Right ventricle myocardium inferior (tissue), 1 donor: Measurements from ENCODE around the gene MYL5. TPM values are rescaled to one million over a fixed set of nuclear protein-coding genes. Genes with fewer than 3 reads are reported as not detected.
"Not testable (repeated sequence)": the region's sequence is repeated elsewhere in the genome, so short reads cannot be mapped to it uniquely, and the experiment has no call there.

Experiments
- ATAC-seq: fragments of 200-7000 bp; cut with Tn5 transposase; one replicate; pipeline ENCODE4 v1.9.1; 2020; ENCODE audit warnings: mild to moderate bottlenecking, moderate library complexity
- DNase-seq: peaks from one replicate; pipeline ENCODE4 v3.0.0; 2021; ENCODE audit errors: missing footprints
- intact Hi-C: fragments of 100-400 bp; cut with DNase I; formaldehyde crosslinking; loops from one replicate; pipeline ENCODE4 v1.11.0; 2022
- total RNA-seq: library from RNA; stranded (reverse); fragmentation: NEBNext Ultra II Directional; extraction: Animal tissue kit (Norgen Biotek cat#: 25700); gene quantifications from one replicate; pipeline ENCODE4 v1.2.1, GENCODE V29; 2021
- donor health status: DM: no; HTN: yes; CAD: no; lungs with severe emphysema.

MYL5 gene
- total RNA-seq, 1 donor from 2014 or later = 3.9 TPM

DNA sequence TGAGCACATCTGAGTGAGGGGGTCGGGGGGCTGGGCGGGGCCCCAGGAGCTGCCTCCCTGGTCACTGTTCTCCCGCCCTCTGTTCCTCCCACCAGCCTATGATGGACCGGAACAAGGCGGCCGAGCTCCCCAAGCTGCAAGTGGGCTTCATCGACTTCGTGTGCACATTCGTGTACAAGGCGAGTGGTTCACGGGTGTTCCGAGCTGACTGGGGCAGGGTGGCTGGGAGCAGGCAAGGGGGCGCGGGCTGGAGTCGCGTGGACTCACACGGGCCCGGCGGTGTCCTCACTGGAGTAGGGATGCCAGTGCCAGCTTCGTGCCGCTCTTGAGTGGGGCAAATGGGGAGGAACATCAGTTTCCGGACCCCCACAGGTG is 7.9 kb upstream of the MYL5 start:
- DNase-seq (peak; percentile 55), ATAC-seq (no peak)
- intact Hi-C loops = no loop called here

DNA sequence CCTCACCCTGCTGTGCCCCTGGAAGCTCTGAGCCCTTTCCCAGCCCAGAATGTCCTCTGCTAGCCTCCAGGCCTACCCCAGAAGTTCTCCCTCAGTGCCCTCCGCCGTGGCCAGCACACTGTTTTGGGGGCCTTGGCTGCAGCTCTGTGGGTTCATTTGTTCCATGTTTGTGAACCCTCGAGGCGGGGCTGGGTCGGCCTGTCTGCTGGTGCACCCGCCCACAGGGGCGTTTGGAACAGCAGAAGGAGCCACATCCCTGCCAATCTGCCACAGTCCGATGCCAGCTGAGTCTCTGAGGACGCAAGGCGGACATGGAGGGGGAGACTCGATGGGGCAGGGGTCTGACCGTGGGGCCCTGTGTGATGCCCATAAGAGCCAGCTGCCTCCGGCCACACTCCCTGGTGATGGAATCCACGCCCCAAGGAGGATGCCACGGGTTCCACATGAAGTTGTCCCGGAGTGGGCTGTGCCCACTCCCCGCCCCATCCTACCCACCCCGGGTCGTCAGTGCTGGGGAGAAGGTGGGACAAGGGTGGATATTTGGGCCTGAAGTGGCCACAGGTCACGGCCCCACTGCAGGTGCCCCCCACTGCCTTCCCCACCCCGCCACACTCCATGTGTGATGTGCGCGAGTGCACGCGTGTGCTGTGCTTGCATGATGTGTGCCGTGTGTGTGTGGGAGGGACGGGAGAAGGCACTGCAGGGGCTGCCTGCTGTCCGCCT is 7.4 kb upstream of the MYL5 start:
- intact Hi-C loops = no loop called here
- no peak for ATAC-seq
- DNase-seq = peak; percentile 47

DNA sequence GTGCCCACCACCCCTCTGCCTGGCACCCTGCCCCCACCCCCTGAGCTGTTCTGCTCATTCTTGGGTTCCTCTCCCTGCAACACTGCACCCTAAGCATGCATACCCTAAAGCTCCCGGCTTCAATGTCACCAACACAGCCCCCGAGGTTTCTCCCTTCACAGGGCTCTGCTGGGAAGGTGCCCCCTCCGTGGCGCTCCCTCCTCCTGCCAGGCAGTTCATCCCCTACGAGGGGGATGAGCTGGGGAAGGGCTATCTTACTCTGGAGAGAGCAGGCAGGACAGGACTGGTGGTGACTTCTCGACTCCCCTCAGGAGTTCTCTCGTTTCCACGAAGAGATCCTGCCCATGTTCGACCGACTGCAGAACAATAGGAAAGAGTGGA is 6.8 kb upstream of the MYL5 start:
- intact Hi-C loops = no loop called here
- DNase-seq (peak; percentile 46), ATAC-seq (no peak)

DNA sequence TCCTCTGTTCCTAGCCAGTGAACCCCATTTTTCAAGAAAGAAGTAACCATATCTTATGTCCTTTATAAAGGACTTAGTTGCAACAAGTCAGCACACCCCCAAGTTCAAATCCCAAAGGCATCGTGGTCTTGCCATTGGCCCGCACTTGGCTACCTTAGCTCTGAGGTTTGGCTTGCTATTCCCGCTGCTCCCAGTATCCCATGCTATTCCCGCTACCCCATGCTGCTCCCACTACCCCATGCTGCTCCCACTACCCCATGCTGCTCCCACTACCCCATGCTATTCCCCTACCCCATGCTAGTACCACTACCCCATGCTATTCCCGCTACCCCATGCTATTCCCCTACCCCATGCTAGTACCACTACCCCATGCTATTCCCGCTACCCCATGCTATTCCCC is 6.1 kb upstream of the MYL5 start:
- intact Hi-C loops, ATAC-seq: not testable (repeated sequence)
- peak; percentile 37 for DNase-seq

DNA sequence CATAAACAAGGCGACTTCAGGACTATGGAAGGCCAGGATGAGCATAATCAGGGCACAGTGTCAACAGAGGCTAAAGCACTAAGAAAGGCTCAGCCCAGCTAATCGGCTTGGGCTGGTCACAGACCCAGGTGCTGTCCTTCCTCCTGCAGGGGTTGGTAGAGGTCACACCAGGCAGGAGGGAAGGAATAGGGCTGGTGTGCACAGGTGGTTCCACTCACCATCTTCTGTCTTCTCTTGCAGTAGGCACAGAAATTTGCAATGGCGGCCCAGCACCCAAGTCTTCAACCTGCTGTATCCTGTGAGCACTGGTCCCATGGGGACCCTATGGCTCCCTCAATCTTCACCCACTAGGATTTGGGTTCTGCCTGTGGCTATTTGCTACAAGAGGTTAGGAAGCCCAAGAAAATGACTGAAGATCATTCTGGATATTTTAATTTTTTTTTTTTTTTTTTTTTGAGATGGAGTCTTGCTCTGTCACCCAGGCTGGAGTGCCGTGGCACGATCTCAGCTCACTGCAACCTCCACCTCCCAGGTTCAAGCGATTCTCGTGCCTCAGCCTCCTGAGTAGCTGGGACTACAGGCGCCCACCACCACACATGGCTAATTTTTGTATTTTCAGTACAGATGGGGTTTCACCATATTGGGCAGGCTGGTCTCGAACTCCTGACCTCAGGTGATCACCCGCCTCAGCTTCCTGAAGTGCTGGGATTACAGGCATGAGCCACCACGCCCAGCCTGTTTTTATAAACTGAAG is 4.4 kb upstream of the MYL5 start:
- ATAC-seq, intact Hi-C loops: not testable (repeated sequence)
- peak; percentile 60 for DNase-seq

DNA sequence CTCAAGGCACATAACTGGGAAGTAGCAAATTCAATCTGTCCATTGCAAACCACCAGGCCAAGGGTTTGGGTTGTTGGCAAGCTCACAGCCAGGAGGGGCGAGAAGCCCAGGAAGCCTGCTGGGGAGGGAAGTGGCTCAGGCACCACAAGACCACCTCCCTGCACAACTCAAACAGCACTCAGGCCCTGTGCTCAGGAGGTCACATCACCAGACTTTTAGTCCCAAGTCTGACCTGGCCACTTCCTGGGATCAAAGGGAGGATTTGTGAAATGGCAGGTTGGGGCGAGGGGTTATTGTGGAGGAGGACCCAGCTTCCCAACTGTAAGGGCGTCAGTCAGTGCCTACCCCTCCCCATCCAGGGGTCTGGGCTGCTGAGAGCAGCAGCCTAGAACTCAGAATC is 2.6 kb upstream of the MYL5 start:
- no peak for ATAC-seq
- intact Hi-C loops = no loop called here
- no peak for DNase-seq

DNA sequence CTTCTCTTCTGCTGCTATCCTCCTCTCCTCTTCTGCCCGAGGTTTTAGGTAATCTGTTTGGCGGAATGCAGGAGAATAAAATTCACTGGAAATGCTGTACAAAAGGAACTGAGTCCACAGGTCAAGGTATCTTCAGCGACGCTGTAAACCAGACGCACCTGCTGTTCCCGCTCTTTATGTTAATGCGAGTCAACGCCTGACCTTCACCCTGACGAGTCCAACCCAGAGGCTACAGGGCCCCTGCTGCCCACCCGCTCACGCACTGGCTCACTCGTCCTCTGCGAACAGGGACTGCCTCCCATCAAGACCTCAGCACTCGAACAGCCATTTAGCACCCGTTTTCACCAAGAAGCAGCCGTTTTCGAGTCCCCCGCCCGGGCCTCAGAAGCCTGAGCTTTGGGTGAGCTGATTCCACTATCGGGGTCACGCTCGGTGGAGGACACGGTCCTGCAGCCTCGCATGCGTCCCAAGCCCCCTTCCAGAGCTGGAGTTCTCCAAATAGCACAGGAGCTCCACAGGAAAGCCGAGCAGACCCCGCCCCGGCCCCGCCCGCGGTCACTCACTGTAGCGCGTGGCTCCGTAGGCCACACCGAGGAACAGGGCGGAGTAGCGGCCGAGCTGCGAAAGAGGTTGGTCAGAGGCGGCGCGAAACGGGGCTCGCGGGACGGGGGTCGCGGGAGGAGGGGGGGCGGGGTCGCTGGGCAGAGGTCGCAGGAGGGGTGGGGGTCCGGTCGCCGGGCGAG is 822 bp upstream of the MYL5 start:
- DNase-seq (peak; percentile 87), ATAC-seq (peak; percentile 12)
- intact Hi-C loops = no loop called here

DNA sequence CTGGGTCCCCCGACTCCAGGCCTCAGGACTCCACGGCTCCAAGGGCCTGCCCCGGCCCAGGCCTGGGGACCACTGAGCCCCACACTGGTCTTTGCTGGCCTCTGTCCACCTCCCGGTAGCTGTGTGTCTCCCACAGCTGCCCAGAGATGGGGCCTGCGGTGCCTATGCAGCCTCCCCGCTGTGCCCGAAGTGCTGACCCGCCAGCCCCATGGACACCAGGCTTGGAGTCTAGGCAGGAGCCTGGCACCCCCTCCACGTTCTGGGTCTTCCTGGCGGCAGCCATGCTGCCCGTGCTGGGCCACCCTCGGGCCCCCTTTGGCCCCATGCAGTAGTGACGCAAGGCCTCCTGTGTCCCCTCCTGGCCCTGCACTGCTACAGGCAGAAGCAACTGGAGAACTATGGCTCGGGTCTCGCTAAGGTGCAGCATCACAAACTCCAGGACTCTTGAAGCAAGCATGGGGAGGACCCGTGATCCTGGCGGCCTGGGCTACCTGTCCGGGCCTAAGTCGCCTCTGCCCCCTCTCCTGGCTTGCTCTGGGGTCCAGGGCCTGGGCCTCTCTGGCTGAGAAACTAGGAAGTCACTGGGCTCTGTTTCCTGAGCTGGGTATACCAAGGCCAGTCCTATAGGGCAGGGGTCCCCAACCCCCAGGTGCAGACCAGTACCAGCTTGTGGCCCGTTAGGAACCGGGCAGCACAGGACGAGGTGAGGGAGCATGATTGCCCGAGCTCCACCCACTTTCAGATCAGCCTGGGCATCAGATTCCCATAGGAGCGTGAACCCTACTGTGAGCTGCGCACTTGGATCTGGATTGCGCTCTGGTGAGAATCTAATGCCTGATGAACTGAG is 917 bp downstream of the MYL5 start:
- intact Hi-C loops = no loop called here
- DNase-seq (peak; percentile 50), ATAC-seq (peak; percentile 11)

DNA sequence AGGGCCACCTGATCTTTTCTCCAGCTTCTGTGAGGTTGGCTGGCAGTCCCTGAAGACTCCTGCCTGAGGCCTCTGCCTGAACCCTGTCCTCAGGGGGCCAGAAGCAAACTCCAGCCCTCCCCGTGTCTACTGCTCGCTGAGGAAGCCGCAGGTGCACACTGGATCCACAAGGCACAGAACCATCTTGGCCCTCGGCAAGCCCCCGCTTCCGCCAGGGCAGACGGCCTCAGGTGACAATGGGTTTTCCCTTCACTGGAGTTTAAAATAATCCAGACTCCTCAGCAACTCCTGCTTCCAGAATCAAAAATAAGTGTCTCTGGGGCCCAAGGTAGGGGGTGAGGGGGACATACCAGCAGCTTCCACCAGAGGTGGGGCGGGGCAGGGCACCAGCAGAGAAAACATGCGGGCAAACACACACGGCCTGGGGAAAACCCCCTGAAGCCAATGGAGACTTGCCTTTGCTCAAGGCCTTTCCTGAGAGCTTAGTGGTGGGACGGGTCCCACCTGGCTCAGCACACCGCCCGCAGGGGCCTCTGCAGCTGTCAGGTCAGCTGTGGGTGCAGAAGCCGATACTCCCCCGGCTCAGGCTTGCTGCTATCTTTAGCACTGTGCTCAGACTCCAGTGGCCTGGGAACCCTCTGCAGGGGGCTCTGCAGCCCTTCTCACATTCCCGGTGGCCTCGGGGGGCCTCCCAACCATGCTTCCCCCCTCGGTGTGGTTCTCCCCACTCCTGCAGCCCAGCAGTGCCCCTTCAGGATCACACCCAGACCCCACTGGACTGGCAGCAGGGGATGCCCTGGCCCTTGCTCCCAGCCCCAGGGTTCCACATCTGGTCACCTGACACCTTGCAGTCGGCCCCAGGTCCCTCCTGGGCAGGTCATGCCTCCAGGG is 1.9 kb downstream of the MYL5 start:
- DNase-seq (peak; percentile 65), ATAC-seq (no peak)
- intact Hi-C loops = no loop called here

DNA sequence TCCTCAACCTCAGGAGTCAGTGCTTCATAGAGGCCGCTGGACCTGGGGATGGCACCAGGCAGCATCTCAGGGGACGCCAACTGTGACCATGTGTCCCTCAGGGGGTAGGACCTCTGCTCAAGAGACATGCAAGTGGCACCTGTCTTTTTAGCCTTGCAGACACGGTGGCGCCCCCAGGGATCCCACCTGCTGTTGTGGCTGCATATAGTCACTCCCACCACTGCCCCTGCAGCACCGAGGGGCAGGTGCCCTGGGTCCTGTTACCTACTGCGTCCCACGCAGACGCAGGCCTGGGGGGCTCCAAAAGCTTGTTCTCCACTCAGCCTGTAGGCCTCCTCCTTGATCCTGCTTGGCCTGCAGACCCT is 2.5 kb downstream of the MYL5 start:
- DNase-seq = peak; percentile 55
- no peak for ATAC-seq
- intact Hi-C loops = no loop called here

DNA sequence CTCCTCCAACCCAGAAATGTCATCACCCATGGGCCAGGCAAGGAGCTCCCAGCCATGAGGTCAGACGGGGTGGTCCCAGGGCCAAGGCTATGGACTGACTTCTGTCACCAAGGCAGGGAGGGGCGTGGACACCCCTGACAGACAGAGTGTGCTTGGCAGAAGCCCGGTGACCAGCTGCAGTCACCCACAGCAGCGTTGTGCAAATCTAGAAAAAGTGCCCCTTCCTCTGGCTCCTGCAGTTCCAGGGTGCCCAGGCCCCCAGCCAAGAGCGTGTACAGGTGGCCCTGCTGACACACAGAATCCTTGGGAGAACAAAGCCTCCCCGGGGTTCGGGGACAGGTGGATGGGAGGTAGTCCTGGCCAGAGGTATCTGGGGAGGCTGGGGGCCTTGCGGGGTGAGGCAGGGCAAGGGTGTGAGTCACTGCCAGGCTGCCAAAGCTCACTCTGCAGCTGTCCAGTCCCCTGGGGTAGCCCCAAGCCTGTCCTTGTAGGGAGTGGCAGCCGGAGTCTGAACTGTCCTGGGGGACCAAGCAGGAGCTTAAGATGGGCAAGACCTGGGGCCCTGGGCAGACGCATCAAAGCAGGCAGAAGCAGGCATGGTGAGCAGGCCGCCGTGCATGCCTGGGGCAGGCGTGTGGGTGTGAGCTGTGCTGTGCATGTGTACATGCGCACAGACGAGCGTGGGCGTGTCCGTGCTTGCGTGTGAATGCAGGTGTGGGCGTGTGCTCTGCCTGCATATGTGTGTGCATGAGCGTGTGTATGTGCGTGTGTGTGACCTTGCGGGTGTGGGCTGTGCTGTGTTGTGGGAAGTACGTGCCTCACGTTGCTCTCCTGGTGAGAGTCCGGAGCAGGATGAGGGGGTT is 3.3 kb downstream of the MYL5 start:
- DNase-seq (peak; percentile 59), ATAC-seq (no peak)
- intact Hi-C loops = no loop called here

DNA sequence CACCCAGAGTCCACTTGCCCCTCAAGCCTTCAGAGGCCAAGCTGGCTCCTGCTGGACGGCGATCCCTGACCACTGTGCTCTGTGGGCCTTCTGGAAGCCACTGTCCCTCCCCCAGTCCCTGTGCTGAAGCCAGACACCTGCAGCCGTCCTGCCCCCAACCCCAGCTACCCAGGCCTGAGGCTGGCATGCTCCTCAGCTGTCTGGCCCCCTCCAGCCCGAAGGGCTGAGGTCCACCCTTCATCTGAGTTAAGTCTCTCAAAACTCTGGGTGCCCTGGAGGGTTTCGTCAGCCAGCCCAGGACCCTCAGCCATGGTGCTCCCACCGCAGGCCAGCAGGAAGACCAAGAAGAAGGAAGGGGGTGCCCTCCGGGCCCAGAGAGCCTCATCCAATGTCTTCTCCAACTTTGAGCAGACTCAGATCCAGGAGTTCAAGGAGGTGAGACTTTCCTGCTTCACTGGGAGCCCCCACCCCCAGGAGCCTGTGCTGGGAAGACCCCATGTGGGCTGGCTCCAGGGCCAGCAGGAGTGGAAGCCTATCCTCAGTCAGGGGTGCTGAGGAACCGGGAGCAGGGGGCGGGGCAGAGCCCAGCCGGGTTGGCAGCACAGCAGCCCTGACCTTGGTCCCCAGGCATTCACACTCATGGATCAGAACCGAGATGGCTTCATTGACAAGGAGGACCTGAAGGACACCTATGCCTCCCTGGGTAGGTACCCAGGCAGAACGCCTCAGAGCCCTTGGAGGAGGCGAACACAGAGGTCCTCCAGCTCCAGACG is 4.2 kb downstream of the MYL5 start:
- DNase-seq = peak; percentile 56
- ATAC-seq = no peak
- intact Hi-C loops = no loop called here

DNA sequence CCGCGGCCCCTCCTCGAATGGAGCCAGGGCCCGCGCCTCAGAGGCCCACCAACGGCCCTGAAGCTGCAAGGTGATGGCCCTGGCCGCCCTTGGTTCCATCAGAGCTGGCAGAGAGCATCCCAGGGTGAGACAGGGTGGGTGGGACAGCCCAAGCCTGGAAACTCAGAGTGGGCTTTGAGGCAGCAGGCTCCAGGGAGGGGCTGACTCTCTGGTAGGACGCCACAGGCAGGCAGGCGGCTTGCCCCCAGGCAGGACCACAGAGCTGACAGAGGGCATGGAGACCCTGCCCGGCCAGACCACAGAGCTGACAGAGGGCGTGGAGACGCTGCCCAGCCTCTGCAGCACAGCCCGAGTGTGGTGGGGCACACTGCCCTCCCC is 4.8 kb downstream of the MYL5 start:
- intact Hi-C loops = no loop called here
- DNase-seq = peak; percentile 55

DNA sequence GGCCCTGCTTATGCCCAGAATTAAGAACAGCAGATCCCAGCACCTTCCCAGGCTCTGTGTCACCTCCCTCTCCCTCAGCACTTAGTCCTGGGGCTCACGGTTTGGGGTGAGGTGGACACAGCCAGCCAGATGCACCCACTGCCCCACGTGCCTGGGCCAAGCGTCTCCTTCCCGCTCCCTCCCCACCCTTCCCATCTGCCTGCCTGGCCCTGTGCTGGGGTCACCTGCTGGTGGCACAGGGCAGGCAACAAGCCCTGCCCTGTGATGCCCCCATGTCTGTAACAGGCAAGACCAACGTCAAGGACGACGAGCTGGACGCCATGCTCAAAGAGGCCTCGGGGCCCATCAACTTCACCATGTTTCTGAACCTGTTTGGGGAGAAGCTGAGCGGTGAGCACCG is 5.3 kb downstream of the MYL5 start:
- DNase-seq (peak; percentile 46), ATAC-seq (no peak)
- intact Hi-C loops = no loop called here

More for the DNA sequence above, 4.8 kb downstream of the MYL5 start:
- no peak for ATAC-seq

DNA sequence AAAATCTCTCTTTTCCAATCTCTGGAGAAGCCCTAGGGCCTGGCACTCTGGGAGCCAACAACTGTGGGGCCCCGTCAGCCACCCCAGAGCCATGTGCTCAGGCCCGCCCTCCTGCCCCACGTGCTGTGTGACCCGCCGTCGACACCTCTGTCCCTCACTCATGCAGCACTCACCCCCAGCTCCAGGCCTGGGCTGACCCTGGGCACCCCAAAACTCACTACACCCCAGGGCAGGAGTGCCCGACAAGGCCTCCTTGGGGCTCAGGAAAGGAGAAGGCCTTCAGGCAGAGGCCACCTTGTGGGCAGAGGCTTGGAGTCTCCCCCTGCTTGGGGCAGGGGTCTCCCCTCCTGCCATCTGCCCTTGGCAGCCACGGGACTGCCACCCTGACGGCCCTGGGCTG is 5.7 kb downstream of the MYL5 start:
- no peak for ATAC-seq
- DNase-seq = peak; percentile 69
- intact Hi-C loops = no loop called here

DNA sequence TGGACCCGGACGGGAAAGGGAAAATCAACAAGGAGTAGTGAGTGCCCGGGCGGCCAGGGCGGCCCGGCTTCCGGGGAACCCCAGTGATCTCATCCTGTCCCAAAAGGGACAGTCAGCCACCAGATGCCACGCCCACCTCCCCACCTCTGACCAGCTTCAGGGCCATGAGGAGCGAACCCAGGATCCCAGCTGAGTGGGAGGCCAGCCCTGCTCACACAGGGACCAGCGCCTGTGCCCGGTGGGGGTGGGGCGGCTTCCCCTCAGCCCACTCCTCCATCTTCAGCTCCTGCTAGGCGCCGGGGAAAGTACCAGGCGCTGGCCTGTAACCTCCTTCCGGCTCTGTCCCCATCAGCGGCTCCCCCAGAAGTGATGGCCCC is 6.2 kb downstream of the MYL5 start:
- ATAC-seq = no peak
- peak; percentile 69 for DNase-seq
- intact Hi-C loops = no loop called here
